ENCODE measurements around the gene ST7.

- TF ChIP-seq POLR2AphosphoS5 (IDR thresholded peaks at IDR 0.05; ENCODE audit: borderline replicate concordance, low read depth, low read length) (no peak), EZH2 (IDR thresholded peaks at IDR 0.05) (no peak), FOXP2 (optimal IDR thresholded peaks at IDR 0.05; ENCODE audit: control extremely low read depth, extremely low read length, insufficient read depth) (no peak)
Observed at GRCh38 chr7:117012284-117012683, 59.0 kb downstream of the ST7 start.

Data from SK-N-MC (cell line).